Keratinocyte (primary cell): ENCODE measurements around the gene STAG1. TPM values are rescaled to one million over a fixed set of nuclear protein-coding genes. Genes with fewer than 3 reads are reported as not detected.

Source experiments
- DNase-seq: peaks from one replicate; pipeline ENCODE4 v3.0.0-alpha.2; 2011; ENCODE audit warnings: low read depth, missing footprints, low spot score
- FAIRE-seq: peaks from 2 replicates; lab custom pipeline; 2011; peaks lifted over from hg19 to GRCh38; lab: Jason Lieb, UNC
- H2AFZ ChIP-seq: 2 replicates; pipeline ENCODE4 v1.6.0; 2012; ENCODE audit warnings: low read length, control low read depth, inconsistent platforms; ENCODE audit not compliant: control insufficient read depth
- H3K27ac ChIP-seq: 2 replicates; pipeline ENCODE4 v1.5.1; 2011; ENCODE audit warnings: low read length; ENCODE audit not compliant: control insufficient read depth, insufficient read depth
- H3K27me3 ChIP-seq: 3 replicates; pipeline ENCODE4 v1.6.0; 2011; ENCODE audit warnings: low read length; ENCODE audit not compliant: control insufficient read depth, insufficient read depth; ENCODE audit errors: extremely low read depth
- H3K36me3 ChIP-seq, 2 experiments: 2 replicates in 1 of 2; 3 replicates in 1 of 2; pipeline ENCODE4 v1.5.1; 2011; ENCODE audit warnings: low read length in 2 of 2, mild to moderate bottlenecking in 1 of 2; ENCODE audit not compliant: control insufficient read depth in 2 of 2, insufficient read depth in 2 of 2; ENCODE audit errors: extremely low read depth in 1 of 2
- H3K4me1 ChIP-seq: 3 replicates; pipeline ENCODE4 v1.5.1; 2011; ENCODE audit warnings: low read length; ENCODE audit not compliant: control insufficient read depth, insufficient read depth; ENCODE audit errors: extremely low read depth
- H3K4me2 ChIP-seq: 3 replicates; pipeline ENCODE4 v1.6.0; 2011; ENCODE audit warnings: low read depth, low read length; ENCODE audit not compliant: control insufficient read depth, insufficient read depth; ENCODE audit errors: extremely low read depth
- H3K4me3 ChIP-seq, 3 experiments: fragments of 200-600 bp in 1 of 3; sonication (generic) in 1 of 3; 2 replicates in 2 of 3; 3 replicates in 1 of 3; pipeline ENCODE4 v1.5.1; 2011 to 2016; ENCODE audit warnings: low read length in 3 of 3, mild to moderate bottlenecking in 3 of 3, control low read depth in 2 of 3, inconsistent platforms in 1 of 3, low read depth in 1 of 3, mixed read lengths in 1 of 3, mixed run types in 1 of 3, moderate library complexity in 1 of 3; ENCODE audit not compliant: control insufficient read depth in 2 of 3, insufficient read depth in 2 of 3; ENCODE audit errors: extremely low read depth in 1 of 3
- H3K79me2 ChIP-seq: 2 replicates; pipeline ENCODE4 v1.6.0; 2012; ENCODE audit warnings: low read length; ENCODE audit not compliant: control insufficient read depth, insufficient read depth
- H3K9ac ChIP-seq: 3 replicates; pipeline ENCODE4 v1.6.0; 2011; ENCODE audit warnings: low read length; ENCODE audit not compliant: control insufficient read depth, insufficient read depth; ENCODE audit errors: extremely low read depth
- H3K9me1 ChIP-seq: 3 replicates; pipeline ENCODE4 v1.6.0; 2011; ENCODE audit warnings: low read length; ENCODE audit not compliant: control insufficient read depth, insufficient read depth; ENCODE audit errors: extremely low read depth
- H3K9me3 ChIP-seq: 2 replicates; pipeline ENCODE4 v1.5.1; 2012; ENCODE audit warnings: low read depth, low read length; ENCODE audit not compliant: control insufficient read depth
- H4K20me1 ChIP-seq: 3 replicates; pipeline ENCODE4 v1.6.0; 2011; ENCODE audit warnings: low read length; ENCODE audit not compliant: control insufficient read depth, insufficient read depth; ENCODE audit errors: extremely low read depth
- EZH2 ChIP-seq: IDR thresholded peaks from one replicate; pipeline ENCODE4 v1.6.1; 2012; ENCODE audit warnings: inconsistent platforms, mild to moderate bottlenecking, low read length, moderate library complexity
- dilution Hi-C: fragments of 300-500 bp; cut with MboI; formaldehyde crosslinking; loops from one replicate; pipeline ENCODE4 v1.7.0; 2020; ENCODE audit warnings: low sequenced_read_pairs; ENCODE audit not compliant: extremely low pct_ligation_motif_present
- polyA plus RNA-seq, 5 experiments: library from polyadenylated mRNA; depleted of rRNA in 3 of 5; stranded (reverse) in 3 of 5; stranded (forward) in 1 of 5; unstranded in 1 of 5; fragments of >200 nt; gene quantifications; 1 replicate in 1 of 5; 2 replicates in 3 of 5; 3 replicates in 1 of 5; pipeline versions ENCODE4 v1.2.1 to v1.2.3, GENCODE V29; 2011 to 2012; ENCODE audit warnings: missing spikeins in 2 of 5, low read depth in 1 of 5, low replicate concordance in 1 of 5
- TF ChIP-seq, protein P1 (sequence below), 3 experiments: IDR thresholded peaks in 1 of 3; conservative IDR thresholded peaks in 1 of 3; optimal IDR thresholded peaks in 1 of 3; 2 replicates in 2 of 3; 3 replicates in 1 of 3; pipeline versions ENCODE3 to v1.5.1; 2011; ENCODE audit warnings: low read length in 3 of 3, mild to moderate bottlenecking in 3 of 3, moderate library complexity in 2 of 3, control low read depth in 1 of 3, inconsistent platforms in 1 of 3; ENCODE audit not compliant: insufficient read depth in 2 of 3; ENCODE audit errors: extremely low read depth in 1 of 3

Gene STAG1
- polyA plus RNA-seq, 1 donor (not counting 4 experiments of a cell fraction or from before 2014, with no cell fraction given), result 11.8 TPM

DNA sequence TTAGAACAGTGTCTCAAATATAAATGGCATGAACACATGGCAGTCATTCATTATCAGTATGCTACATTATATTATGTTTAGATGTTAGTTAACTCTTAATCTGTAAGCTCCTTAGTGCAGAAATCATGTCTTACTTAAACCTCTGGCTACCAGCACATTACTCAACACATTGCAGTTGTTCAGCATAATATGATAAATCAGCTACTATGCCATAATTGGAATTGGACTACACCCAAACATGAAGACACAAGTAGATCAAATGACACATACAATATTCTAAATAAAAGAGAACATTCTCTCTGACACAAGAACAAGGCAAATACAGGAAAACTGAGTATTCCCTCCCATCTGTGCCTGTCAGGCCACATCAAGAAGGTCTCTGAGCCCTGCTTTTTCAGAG lies 385.9 kb downstream of the STAG1 start:
- no peak overlapping the region for H2AFZ ChIP-seq
- no peak overlapping the region for H3K27ac ChIP-seq
- H3K27me3 ChIP-seq, result no peaks in the 10 kb centered on the region
- dilution Hi-C loops, result no loop called here
- H4K20me1 ChIP-seq, result no peaks in the 10 kb centered on the region
- DNase-seq (no peak), FAIRE-seq (no peak)
- H3K4me3 ChIP-seq, result no peak overlapping the region
- TF ChIP-seq EZH2, result no peak
- TF ChIP-seq, protein P1, sequence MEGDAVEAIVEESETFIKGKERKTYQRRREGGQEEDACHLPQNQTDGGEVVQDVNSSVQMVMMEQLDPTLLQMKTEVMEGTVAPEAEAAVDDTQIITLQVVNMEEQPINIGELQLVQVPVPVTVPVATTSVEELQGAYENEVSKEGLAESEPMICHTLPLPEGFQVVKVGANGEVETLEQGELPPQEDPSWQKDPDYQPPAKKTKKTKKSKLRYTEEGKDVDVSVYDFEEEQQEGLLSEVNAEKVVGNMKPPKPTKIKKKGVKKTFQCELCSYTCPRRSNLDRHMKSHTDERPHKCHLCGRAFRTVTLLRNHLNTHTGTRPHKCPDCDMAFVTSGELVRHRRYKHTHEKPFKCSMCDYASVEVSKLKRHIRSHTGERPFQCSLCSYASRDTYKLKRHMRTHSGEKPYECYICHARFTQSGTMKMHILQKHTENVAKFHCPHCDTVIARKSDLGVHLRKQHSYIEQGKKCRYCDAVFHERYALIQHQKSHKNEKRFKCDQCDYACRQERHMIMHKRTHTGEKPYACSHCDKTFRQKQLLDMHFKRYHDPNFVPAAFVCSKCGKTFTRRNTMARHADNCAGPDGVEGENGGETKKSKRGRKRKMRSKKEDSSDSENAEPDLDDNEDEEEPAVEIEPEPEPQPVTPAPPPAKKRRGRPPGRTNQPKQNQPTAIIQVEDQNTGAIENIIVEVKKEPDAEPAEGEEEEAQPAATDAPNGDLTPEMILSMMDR (optimal IDR thresholded peaks at IDR 0.05 in 1 of 3, IDR thresholded peaks at IDR 0.05 in 1 of 3, conservative IDR thresholded peaks at IDR 0.05 in 1 of 3; ENCODE audit: extremely low read depth in 1 of 3, insufficient read depth in 2 of 3, low read length in 3 of 3), result no peak
- no peaks in the 10 kb centered on the region for H3K9me3 ChIP-seq
- H3K9me1 ChIP-seq, result no peaks in the 10 kb centered on the region
- H3K79me2 ChIP-seq, result no peaks in the 10 kb centered on the region
- H3K4me1 ChIP-seq, result peaks cover 3% of the 10 kb centered on the region
- no peaks in the 10 kb centered on the region for H3K36me3 ChIP-seq
- no peak overlapping the region for H3K4me2 ChIP-seq
- no peak overlapping the region for H3K9ac ChIP-seq

DNA sequence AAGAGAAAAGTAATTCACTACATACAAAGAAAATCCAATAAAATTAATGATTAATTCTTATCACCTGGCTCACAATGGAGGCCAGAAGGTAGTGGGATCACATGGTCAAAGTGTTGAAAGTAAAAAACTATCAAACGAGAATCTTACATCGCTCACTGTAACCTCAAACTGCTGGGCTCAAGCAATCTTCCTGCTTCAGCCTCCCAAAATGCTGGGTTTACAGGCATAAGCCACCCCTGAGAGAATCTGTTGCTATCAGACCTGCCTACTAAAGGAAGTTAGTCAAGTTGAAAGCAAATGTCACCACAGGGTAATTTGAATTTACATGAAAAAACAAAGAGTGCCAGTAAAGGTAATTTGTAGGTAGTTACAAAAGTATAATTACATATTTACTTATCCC lies 398.7 kb downstream of the STAG1 start:
- TF ChIP-seq EZH2, result no peak
- TF ChIP-seq, protein P1 (optimal IDR thresholded peaks at IDR 0.05 in 1 of 3, IDR thresholded peaks at IDR 0.05 in 1 of 3, conservative IDR thresholded peaks at IDR 0.05 in 1 of 3; ENCODE audit: extremely low read depth in 1 of 3, insufficient read depth in 2 of 3, low read length in 3 of 3), result no peak
- DNase-seq, result no peak
- Histone ChIP-seq H3K4me3 (no peak overlapping the region), H3K27me3 (no peaks in the 10 kb centered on the region), H3K27ac (no peak overlapping the region), H3K79me2 (no peaks in the 10 kb centered on the region), H3K4me2 (no peak overlapping the region), H4K20me1 (no peaks in the 10 kb centered on the region), H3K9me1 (no peaks in the 10 kb centered on the region), H3K4me1 (peaks cover 8% of the 10 kb centered on the region), H2AFZ (no peak overlapping the region), H3K36me3 (no peaks in the 10 kb centered on the region), H3K9me3 (no peaks in the 10 kb centered on the region), H3K9ac (no peak overlapping the region)
- dilution Hi-C loops, result no loop called here
- FAIRE-seq, result no peak
